AG04449 (cell line): ENCODE measurements around the gene PRKAR2B.
A peak's percentile ranks its signal among the peaks of the same experiment; 100 is the strongest.
"Not testable (repeated sequence)": the region's sequence is repeated elsewhere in the genome, so short reads cannot be mapped to it uniquely, and the experiment has no call there.

Source experiments
- CTCF ChIA-PET: fragments of 350-600 bp; formaldehyde crosslinking; extraction: SDS; loops from one replicate; lab custom pipeline; 2021; ENCODE audit warnings: antibody characterized with exemption; lab: Yijun Ruan, JAX
- POLR2A ChIA-PET: fragments of 400-600, 350-600 bp; formaldehyde crosslinking; extraction: SDS; loops from one replicate; lab custom pipeline; 2020; ENCODE audit warnings: antibody characterized with exemption, inconsistent platforms; lab: Yijun Ruan, JAX
- DNase-seq: peaks from one replicate; pipeline ENCODE4 v3.0.0-alpha.2; 2010; ENCODE audit warnings: low read depth, low spot score
- H3K4me3 ChIP-seq: 2 replicates; pipeline ENCODE4 v1.5.1; 2011; ENCODE audit warnings: low read depth, mild to moderate bottlenecking, control low read depth, low read length
- CTCF ChIP-seq: IDR thresholded peaks from one replicate; pipeline ENCODE4 v1.5.1; 2011; ENCODE audit warnings: mild to moderate bottlenecking, moderate library complexity, low read length, control low read depth, inconsistent platforms; ENCODE audit not compliant: insufficient read depth; ENCODE audit errors: missing control alignments

PRKAR2B gene

DNA sequence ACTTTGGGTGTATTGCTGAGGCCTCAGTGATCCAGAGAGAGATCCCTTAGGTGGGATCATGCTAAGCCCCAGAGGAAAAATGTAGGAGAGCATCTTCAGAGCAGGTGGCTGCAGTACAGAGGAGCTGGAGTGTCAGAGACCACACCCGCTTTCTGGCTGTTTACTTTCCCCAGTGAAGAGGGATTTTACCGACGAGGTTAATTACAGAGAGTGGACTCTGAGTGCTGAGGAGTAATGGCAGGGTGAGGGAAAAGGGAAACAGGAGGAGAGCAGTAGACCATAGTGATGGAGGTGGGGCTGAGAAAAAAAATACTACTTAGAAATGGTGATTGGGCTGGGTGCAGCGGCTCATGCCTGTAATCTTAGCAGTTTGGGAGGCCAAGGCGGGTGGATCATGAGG, 81.0 kb downstream of the PRKAR2B start:
- CTCF ChIA-PET, result interaction anchor here (1.4 to 1.9 kb wide), 2 partner anchors 23 to 178 kb away, joined by 4 to 6 read pairs; no protein-coding TSS in a partner anchor
- POLR2A ChIA-PET, result no interaction called here
- TF ChIP-seq CTCF, result no peak
- DNase-seq, result no peak
- H3K4me3 ChIP-seq, result no peak overlapping the region

DNA sequence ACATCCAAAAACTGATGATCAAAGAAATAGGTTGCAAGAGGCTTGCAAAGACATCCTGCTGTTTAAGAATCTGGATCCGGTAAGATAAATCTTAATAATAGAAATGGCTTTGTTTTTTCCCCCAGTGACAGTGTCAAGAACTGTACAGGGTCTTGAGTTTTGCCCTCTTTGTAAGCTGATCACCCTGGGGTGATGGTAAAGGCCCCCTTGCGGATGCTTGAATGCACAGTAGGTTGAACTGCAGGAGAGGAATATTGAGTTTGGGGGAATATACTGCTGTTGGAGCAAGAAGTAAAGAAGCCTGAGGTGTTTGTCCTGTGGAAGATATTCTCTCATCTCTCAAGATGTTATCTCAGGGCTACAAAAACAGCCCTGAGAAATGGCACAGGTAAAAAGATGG, 83.7 kb downstream of the PRKAR2B start:
- no peak overlapping the region for H3K4me3 ChIP-seq
- no peak for DNase-seq
- POLR2A ChIA-PET, result no interaction called here
- no peak for TF ChIP-seq CTCF
- CTCF ChIA-PET, result no interaction called here

DNA sequence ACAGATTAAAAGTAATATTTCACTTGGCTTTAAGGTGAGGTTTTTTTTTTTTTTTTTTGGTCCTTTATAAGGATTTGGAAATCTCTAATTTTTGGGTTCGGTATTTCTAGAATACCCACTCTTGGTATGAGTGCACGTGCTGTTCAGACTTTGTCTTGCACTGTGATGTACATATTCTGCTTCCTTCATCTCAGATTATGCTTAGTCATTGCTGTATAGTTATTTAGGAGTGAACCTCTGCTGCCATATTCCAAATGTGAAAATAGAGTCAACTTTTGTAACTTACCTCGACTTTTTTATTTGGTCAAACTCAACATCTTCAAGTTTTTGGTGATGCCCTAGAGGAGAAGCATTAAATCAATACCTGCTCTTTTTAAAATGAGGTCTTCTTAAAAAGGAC, 84.2 kb downstream of the PRKAR2B start:
- no peak for TF ChIP-seq CTCF
- ChIA-PET CTCF (no interaction called here), POLR2A (no interaction called here)
- no peak for DNase-seq
- no peak overlapping the region for H3K4me3 ChIP-seq

- ChIA-PET CTCF (interaction anchor here (1.1 to 11.2 kb wide), 7 partner anchors 8 to 183 kb away, joined by 3 to 135 read pairs (median 4); no protein-coding TSS in a partner anchor), POLR2A (no interaction called here)
- no peak overlapping the region for H3K4me3 ChIP-seq
- no peak for DNase-seq
- TF ChIP-seq CTCF, result no peak
Observed at GRCh38 chr7:107130487-107131220, 86.1 kb downstream of the PRKAR2B start.

DNA sequence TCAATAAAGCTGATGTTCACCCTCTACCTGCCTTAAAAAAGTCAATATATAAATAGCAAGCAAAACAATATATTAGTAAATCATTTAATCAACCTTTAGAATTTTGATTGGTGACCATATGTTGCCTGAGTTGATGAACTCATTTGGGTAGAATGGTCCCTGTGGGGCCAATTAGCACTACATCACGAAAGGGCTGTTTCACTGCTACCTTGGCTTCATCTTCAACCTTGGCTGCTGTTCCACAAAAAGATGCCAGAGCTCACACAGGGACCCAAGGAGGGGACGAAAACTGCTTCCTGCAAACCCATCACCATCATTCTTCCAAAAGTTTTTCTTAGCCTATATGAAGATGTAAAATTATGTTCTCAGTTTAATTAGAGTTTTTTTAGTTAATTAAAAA, 88.9 kb downstream of the PRKAR2B start:
- no peak for TF ChIP-seq CTCF
- no peak for DNase-seq
- ChIA-PET CTCF (interaction anchor here (1.7 to 11.2 kb wide), 2 partner anchors 16 to 340 kb away, joined by 5 to 135 read pairs; no protein-coding TSS in a partner anchor), POLR2A (no interaction called here)
- no peak overlapping the region for H3K4me3 ChIP-seq

DNA sequence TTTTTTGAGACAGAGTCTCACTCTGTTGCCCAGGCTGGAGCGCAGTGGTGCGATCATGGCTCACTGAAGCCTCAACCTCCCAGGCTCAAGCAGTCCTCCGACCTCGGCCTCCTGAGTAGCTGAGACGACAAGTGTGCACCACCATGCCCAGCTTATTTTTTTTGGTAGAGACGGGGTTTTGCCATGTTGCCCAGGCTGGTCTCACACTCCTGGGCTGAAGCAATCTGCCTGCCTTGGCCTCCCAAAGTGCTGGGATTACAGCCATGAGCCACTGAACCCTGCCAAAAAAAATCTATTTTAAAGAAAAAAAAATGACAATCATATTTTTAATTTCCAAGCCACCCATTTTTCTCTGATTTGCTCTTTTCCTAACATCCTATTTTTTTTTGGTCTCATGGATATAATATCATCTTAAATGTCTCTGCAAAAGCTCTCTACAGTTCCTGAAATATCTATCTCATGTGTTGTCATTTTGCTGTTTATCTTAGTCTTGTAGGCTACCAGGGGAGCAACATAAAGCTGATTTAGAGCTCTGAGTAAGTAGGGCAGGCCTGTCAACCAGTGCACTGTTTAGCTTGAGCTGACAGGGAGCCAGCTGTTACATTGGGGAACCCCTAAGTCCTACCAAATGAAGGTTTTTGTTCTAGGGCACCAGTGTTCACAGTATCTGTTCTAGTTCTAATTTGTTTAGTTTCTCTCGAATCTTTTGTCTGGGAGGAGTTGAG, 94.4 kb downstream of the PRKAR2B start:
- H3K4me3 ChIP-seq, result no peak overlapping the region
- TF ChIP-seq CTCF, result no peak
- ChIA-PET CTCF (interaction anchor here (1.4 to 11.2 kb wide), 3 partner anchors 8 to 241 kb away, joined by 3 to 135 read pairs (median 5); no protein-coding TSS in a partner anchor), POLR2A (no interaction called here)
- DNase-seq, result peak; percentile 52

DNA sequence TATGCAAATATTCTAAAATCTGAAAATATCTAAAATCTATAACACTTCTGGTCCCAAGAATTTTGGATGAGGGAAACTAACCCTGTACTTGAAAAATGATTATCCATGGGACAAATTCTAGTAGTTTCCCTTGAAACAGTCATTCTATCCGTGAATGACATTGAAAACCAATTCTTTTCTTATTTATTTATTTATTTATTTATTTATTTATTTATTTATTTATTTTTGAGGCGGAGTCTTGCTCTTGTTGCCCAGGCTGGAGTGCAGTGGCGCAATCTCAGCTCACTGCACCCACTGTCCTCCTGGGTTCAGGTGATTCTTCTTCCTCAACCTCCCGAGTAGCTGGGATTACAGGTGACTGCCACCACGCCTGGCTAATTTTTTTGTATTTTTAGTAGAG, 99.4 kb downstream of the PRKAR2B start:
- DNase-seq, POLR2A ChIA-PET, H3K4me3 ChIP-seq: not testable (repeated sequence)
- CTCF ChIA-PET, result interaction anchor here (2.5 kb wide), 1 partner anchor 198 kb away, joined by 6 read pairs; no protein-coding TSS in a partner anchor
